Activated CD8-positive, alpha-beta T cell treated with anti-CD3 and anti-CD28 coated beads, Interleukin-2, amount 10 ng/mL, durations not matched to agents 7 days and 5 days (primary cell): Measurements from ENCODE around the gene KLRK1. TPM values are rescaled to one million over a fixed set of nuclear protein-coding genes. Genes with fewer than 3 reads are reported as not detected.
"Not testable (repeated sequence)": the region's sequence is repeated elsewhere in the genome, so short reads cannot be mapped to it uniquely, and the experiment has no call there.

Experiments
- ATAC-seq: fragments of 150-1000 bp; cut with Tn5 transposase; one replicate; pipeline ENCODE4 v1.10.0; 2021; ENCODE audit warnings: moderate library complexity
- CTCF ChIA-PET: fragments of 350-600 bp; sonication (Branson Sonifier 250); formaldehyde crosslinking; loops from one replicate; lab custom pipeline; 2021; ENCODE audit warnings: antibody characterized with exemption; lab: Charles Lee
- POLR2A ChIA-PET: fragments of 350-600 bp; sonication (Branson Sonifier 250); formaldehyde crosslinking; loops from one replicate; lab custom pipeline; 2021; ENCODE audit warnings: antibody characterized with exemption; lab: Charles Lee
- DNase-seq: peaks from one replicate; pipeline ENCODE4 v3.0.0-alpha.2; 2020
- H3K27ac Mint-ChIP-seq: one replicate; pipeline ENCODE4 v1.8.0; 2021; ENCODE audit warnings: mild to moderate bottlenecking, mixed read lengths
- H3K27me3 Mint-ChIP-seq: one replicate; pipeline ENCODE4 v1.8.0; 2021; ENCODE audit warnings: low read depth, mixed read lengths
- H3K36me3 Mint-ChIP-seq: one replicate; pipeline ENCODE4 v1.8.0; 2021; ENCODE audit warnings: low read depth, mixed read lengths
- H3K4me1 Mint-ChIP-seq: one replicate; pipeline ENCODE4 v1.8.0; 2021; ENCODE audit warnings: low read depth, mixed read lengths
- H3K4me3 Mint-ChIP-seq: one replicate; pipeline ENCODE4 v1.8.0; 2021; ENCODE audit warnings: mild to moderate bottlenecking, mixed read lengths
- H3K9me3 Mint-ChIP-seq: one replicate; pipeline ENCODE4 v1.8.0; 2022; ENCODE audit warnings: mixed read lengths; ENCODE audit not compliant: insufficient read depth
- total RNA-seq, 2 experiments: library from RNA; stranded (reverse); gene quantifications; one replicate each; pipeline ENCODE4 v1.2.3, GENCODE V29; 2021

KLRK1 gene
- total RNA-seq, 2 experiments from 2014 or later, result 117 to 123 TPM

DNA sequence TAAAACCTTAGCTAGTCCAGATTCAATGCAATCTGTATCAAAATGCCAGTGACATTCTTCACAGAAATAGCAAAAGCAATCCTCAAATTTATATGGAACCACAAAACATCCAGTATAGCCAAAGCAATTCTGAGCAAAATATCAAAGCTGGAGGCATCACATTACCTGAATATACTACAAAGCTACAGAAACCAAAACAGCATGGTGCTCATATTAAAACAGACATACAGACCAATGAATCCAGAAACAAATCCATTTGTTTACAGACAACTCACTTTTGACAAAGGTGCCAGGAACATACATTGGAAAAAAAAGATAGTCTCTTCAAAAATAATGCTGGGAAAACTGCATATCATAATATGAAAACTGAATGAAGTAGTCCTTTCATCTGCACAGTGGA is 15.0 kb upstream of the KLRK1 start:
- no peak overlapping the region for H3K27ac Mint-ChIP-seq
- ChIA-PET CTCF (interaction anchor here (0.9 to 1.2 kb wide), 2 partner anchors 10 to 13 kb away, joined by 3 to 5 read pairs; no protein-coding TSS in a partner anchor), POLR2A (interaction anchor here (0.6 to 1.7 kb wide), 4 partner anchors 12 to 154 kb away, joined by 3 to 5 read pairs (median 3); no protein-coding TSS in a partner anchor)
- H3K4me1 Mint-ChIP-seq, result peaks cover 40% of the 10 kb centered on the region
- H3K9me3 Mint-ChIP-seq, result no peaks in the 10 kb centered on the region
- ATAC-seq (no peak), DNase-seq (no peak)
- no peaks in the 10 kb centered on the region for H3K27me3 Mint-ChIP-seq
- H3K36me3 Mint-ChIP-seq, result peaks cover 46% of the 10 kb centered on the region
- peak overlapping the region; percentile 55 for H3K4me3 Mint-ChIP-seq

- ChIA-PET POLR2A (interaction anchor here (1.1 to 2.0 kb wide), 3 partner anchors 12 to 36 kb away, joined by 3 to 14 read pairs (median 3); no protein-coding TSS in a partner anchor), CTCF (interaction anchor here (1.9 kb wide), 1 partner anchor 34 kb away, joined by 5 read pairs; no protein-coding TSS in a partner anchor)
- Mint-ChIP-seq H3K4me1 (peaks cover 41% of the 10 kb centered on the region), H3K36me3 (peaks cover 48% of the 10 kb centered on the region), H3K4me3 (peak overlapping the region; percentile 56), H3K27me3 (no peaks in the 10 kb centered on the region), H3K9me3 (no peaks in the 10 kb centered on the region), H3K27ac (peak overlapping the region; percentile 33)
- ATAC-seq, result peak; percentile 39
- DNase-seq, result no peak
These were observed 11.0 kb upstream of the KLRK1 start for GRCh38 chr12:10400829-10401228.

DNA sequence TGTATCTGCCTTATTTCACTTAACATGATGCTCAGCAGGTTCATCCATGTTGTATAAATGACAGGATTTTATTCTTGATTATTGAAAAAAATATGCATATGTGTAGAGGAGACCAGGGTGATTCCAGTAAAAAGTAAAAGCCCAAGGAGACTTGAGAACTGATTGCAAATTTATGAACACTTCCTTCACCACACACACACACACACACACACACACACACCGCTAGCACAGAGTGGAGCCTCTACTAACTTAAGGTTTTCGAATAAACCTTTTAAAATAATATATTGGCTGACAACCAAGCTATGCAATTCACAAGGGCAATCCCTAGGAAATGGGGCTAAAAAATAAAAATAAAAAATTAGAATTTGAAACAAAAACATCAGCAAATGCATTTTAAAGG is 8.3 kb upstream of the KLRK1 start:
- peaks cover 66% of the 10 kb centered on the region for H3K4me1 Mint-ChIP-seq
- DNase-seq (no peak), ATAC-seq (no peak)
- CTCF ChIA-PET, result interaction anchor here (0.6 to 2.4 kb wide), 2 partner anchors 9 to 33 kb away, joined by 4 to 6 read pairs; no protein-coding TSS in a partner anchor
- peaks cover 32% of the 10 kb centered on the region for H3K36me3 Mint-ChIP-seq
- H3K4me3 Mint-ChIP-seq, result peak overlapping the region; percentile 55
- no peaks in the 10 kb centered on the region for H3K9me3 Mint-ChIP-seq
- H3K27ac Mint-ChIP-seq, result peak overlapping the region; percentile 67
- POLR2A ChIA-PET, result interaction anchor here (1.2 to 8.5 kb wide), 4 partner anchors 11 to 156 kb away, joined by 4 to 85 read pairs (median 30); no protein-coding TSS in a partner anchor
- H3K27me3 Mint-ChIP-seq, result no peaks in the 10 kb centered on the region

DNA sequence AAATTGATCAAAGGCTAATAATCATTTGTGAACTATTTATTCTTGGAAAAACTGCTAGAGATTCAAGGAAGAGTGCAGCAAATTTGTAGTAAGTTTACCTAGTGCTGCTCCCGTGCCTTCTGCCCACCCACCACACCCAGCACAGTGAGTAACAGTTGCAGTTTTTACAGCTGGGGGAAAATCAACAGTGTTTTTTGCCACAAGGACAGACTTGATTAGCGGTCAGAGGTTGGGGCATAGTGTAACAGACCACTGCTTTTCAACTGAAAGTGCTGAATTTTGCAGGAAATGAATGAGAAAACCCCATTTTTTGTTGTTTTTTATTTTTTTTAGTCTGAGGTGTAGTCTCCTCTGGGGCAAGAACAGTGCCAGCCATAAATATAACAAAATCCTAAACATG is 7.5 kb upstream of the KLRK1 start:
- Mint-ChIP-seq H3K4me3 (peak overlapping the region; percentile 38), H3K9me3 (no peaks in the 10 kb centered on the region), H3K4me1 (peaks cover 72% of the 10 kb centered on the region), H3K36me3 (peaks cover 29% of the 10 kb centered on the region), H3K27ac (peak overlapping the region; percentile 64), H3K27me3 (no peaks in the 10 kb centered on the region)
- DNase-seq, result no peak
- POLR2A ChIA-PET, result interaction anchor here (0.5 to 8.5 kb wide), 6 partner anchors 9 to 157 kb away, joined by 3 to 85 read pairs (median 9); no protein-coding TSS in a partner anchor
- CTCF ChIA-PET, result interaction anchor here (0.9 to 2.4 kb wide), 3 partner anchors 31 to 164 kb away, joined by 3 to 6 read pairs (median 3); no protein-coding TSS in a partner anchor
- ATAC-seq, result peak; percentile 12

GRCh38 chr12:10396176-10396575 is 6.3 kb upstream of the KLRK1 start:
- Mint-ChIP-seq H3K4me1 (peaks cover 70% of the 10 kb centered on the region), H3K36me3 (peaks cover 22% of the 10 kb centered on the region)
- not testable (repeated sequence) for ATAC-seq, H3K4me3 Mint-ChIP-seq, H3K9me3 Mint-ChIP-seq, H3K27me3 Mint-ChIP-seq, H3K27ac Mint-ChIP-seq, DNase-seq
- ChIA-PET POLR2A (interaction anchor here (0.6 to 8.5 kb wide), 8 partner anchors 9 to 324 kb away, joined by 3 to 85 read pairs (median 6); no protein-coding TSS in a partner anchor), CTCF (interaction anchor here (0.7 to 2.4 kb wide), 5 partner anchors 10 to 165 kb away, joined by 3 to 6 read pairs (median 3); no protein-coding TSS in a partner anchor)

DNA sequence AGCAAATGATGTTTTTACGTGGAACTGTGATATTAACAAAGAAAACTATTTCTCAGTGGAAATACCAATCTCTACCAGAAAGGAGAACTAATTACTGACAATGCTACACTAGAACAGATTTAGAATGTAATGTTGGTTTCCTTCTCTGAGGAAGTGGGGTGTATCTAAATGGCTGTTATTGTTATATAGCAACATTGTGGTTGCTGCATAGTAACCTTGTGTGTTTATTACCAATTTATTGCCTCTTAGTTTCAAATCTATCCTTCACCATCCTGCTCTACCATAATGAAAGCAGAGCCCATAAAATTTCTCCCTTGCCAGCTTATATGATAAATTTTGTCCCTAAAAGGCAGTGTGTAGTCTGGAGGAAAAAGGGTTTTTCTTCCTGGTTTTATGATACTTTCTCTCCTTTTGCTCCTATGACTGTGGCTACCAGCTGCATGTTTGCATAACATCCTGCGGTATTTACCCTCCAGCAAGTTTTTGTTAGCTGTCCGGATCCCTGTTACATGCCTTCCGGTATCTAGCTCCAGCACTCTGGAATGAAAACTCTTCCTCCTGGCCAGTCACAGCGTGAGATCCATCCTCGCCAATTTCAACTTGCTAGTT is 5.7 kb upstream of the KLRK1 start:
- Mint-ChIP-seq H3K36me3 (peaks cover 18% of the 10 kb centered on the region), H3K4me3 (peak overlapping the region; percentile 57), H3K9me3 (no peaks in the 10 kb centered on the region), H3K27ac (peak overlapping the region; percentile 81), H3K4me1 (peaks cover 67% of the 10 kb centered on the region), H3K27me3 (no peaks in the 10 kb centered on the region)
- ChIA-PET CTCF (interaction anchor here (1.2 to 1.4 kb wide), 3 partner anchors 9 to 160 kb away, joined by 3 to 5 read pairs (median 3); no protein-coding TSS in a partner anchor), POLR2A (interaction anchor here (0.6 to 8.5 kb wide), 9 partner anchors 13 to 325 kb away, joined by 3 to 85 read pairs (median 5); partner anchors contain the start of gene KLRC4)
- peak; percentile 71 for ATAC-seq
- DNase-seq, result no peak

DNA sequence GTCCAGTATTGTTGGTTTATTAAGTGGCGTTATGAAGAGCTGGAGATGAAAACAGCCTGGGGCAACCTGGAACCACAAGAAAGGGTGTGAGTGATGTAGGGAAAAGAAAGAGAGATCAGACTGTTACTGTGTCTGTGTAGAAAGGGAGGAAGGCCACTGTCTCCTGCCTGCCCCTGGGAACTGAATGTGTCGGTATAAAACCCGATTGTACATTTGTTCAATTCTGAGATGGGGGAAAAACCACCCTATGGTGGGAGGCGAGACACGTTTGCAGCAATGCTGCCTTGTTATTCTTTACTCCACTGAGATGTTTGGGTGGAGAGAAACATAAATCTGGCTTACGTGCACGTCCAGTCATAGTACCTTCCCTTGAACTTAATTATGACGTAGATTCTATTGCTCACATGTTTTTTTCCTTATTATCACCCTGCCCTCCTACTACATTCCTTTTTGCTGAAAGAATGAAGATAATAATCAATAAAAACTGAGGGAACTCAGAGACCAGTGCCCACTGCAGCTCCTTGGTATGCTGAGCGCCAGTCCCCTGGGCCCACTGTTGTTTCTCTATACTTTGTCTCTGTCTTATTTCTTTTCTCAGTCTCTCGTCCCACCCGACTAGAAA is 4.8 kb upstream of the KLRK1 start:
- peak overlapping the region; percentile 81 for H3K27ac Mint-ChIP-seq
- not testable (repeated sequence) for H3K9me3 Mint-ChIP-seq, H3K27me3 Mint-ChIP-seq
- DNase-seq, result peak; percentile 61
- peaks cover 13% of the 10 kb centered on the region for H3K36me3 Mint-ChIP-seq
- H3K4me3 Mint-ChIP-seq, result peak overlapping the region; percentile 57
- ATAC-seq, result peak; percentile 61
- ChIA-PET POLR2A (interaction anchor here (0.6 to 8.5 kb wide), 7 partner anchors 12 to 165 kb away, joined by 3 to 85 read pairs (median 7); partner anchors contain the start of gene KLRC4), CTCF (interaction anchor here (1.3 to 1.4 kb wide), 2 partner anchors 10 to 159 kb away, joined by 3 to 5 read pairs; no protein-coding TSS in a partner anchor)
- peaks cover 69% of the 10 kb centered on the region for H3K4me1 Mint-ChIP-seq

DNA sequence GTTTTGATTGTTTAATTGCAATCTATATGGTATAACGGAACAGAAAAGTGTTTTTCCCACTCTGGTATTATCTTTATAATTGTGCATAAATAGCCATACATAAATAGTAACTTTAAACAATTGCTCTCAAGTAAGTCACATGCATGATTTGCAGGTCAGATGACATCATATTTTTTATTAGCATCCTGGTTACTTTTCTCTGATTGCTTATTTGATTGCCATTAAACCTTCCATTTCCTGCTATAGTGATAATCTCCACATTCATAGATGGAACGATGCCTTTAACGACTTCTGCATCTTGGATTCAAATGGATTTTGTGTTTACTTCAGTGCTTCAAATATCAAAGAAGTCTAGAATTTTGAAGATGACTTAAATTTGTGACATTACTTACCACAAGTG is 3.5 kb upstream of the KLRK1 start:
- Mint-ChIP-seq H3K36me3 (peaks cover 16% of the 10 kb centered on the region), H3K27me3 (no peaks in the 10 kb centered on the region), H3K27ac (peak overlapping the region; percentile 81), H3K9me3 (no peaks in the 10 kb centered on the region), H3K4me3 (peak overlapping the region; percentile 37), H3K4me1 (peaks cover 63% of the 10 kb centered on the region)
- ATAC-seq (no peak), DNase-seq (no peak)
- ChIA-PET POLR2A (interaction anchor here (0.7 to 8.5 kb wide), 9 partner anchors 11 to 633 kb away, joined by 3 to 85 read pairs (median 15); partner anchors contain the start of gene CD69), CTCF (interaction anchor here (1.3 to 4.1 kb wide), 4 partner anchors 18 to 157 kb away, joined by 3 to 31 read pairs (median 8); no protein-coding TSS in a partner anchor)

DNA sequence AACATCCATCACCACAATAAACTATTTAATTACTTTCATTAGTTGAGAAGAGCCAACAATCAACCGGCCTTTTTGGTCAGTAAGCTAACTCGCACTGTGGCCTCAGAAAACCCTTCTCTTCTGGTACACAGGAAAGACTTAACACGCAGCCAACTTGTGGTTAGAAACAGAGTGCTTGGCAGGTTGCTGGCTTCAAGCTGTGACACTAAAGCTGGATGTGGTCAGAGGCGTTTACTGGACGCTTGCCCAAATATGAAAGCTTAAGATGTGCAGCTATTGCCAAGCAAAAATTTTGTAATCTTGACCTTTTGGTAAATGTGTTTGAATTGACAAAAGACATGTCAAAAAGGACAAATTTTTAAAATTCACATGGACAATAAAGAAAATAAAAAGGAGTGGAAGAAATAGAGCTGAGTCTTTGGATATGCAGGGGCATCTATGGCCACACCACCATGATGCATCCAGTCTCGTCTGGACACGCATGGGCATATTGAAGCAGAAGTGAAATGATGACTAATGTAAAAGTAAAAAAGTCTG is 2.6 kb upstream of the KLRK1 start:
- H3K9me3 Mint-ChIP-seq, result no peaks in the 10 kb centered on the region
- H3K27me3 Mint-ChIP-seq, result no peaks in the 10 kb centered on the region
- DNase-seq (peak; percentile 79), ATAC-seq (peak; percentile 44)
- peaks cover 57% of the 10 kb centered on the region for H3K4me1 Mint-ChIP-seq
- ChIA-PET CTCF (interaction anchor here (0.7 to 4.1 kb wide), 10 partner anchors 11 to 167 kb away, joined by 3 to 31 read pairs (median 4); no protein-coding TSS in a partner anchor), POLR2A (interaction anchor here (0.7 to 8.5 kb wide), 16 partner anchors 8 to 742 kb away, joined by 3 to 69 read pairs (median 4); partner anchors contain the start of genes CD69 and CLEC2B)
- H3K27ac Mint-ChIP-seq, result peak overlapping the region; percentile 95
- H3K36me3 Mint-ChIP-seq, result peaks cover 15% of the 10 kb centered on the region
- H3K4me3 Mint-ChIP-seq, result peak overlapping the region; percentile 75

DNA sequence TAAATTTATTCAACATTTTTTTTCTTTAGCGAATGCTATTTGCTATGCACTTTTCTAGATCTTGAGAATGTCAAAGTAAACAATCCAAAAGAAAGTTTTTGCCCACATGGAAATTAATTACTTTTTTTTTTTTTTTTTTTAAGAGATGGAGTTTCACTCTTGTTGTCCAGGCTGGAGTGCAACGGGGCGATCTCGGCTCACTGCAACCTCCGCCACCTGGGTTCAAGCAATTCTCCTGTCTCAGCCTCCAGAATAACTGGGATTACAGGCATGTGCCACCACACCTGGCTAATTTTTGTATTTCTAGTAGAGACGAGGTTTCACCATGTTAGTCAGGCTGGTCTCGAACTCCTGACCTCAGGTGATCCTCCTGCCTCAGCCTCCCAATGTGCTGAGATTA is 1.1 kb upstream of the KLRK1 start:
- H3K27ac Mint-ChIP-seq, result peak overlapping the region; percentile 68
- CTCF ChIA-PET, result interaction anchor here (2.1 to 4.1 kb wide), 2 partner anchors 25 to 164 kb away, joined by 5 to 31 read pairs; no protein-coding TSS in a partner anchor

More for the DNA sequence above, 1.1 kb upstream of the KLRK1 start:
- not testable (repeated sequence) for H3K27me3 Mint-ChIP-seq, ATAC-seq, H3K9me3 Mint-ChIP-seq, DNase-seq
- peaks cover 25% of the 10 kb centered on the region for H3K36me3 Mint-ChIP-seq
- peaks cover 53% of the 10 kb centered on the region for H3K4me1 Mint-ChIP-seq
- POLR2A ChIA-PET, result interaction anchor here (0.8 to 8.5 kb wide), 10 partner anchors 9 to 741 kb away, joined by 3 to 69 read pairs (median 10); partner anchors contain the start of gene CD69
- H3K4me3 Mint-ChIP-seq, result peak overlapping the region; percentile 29
